Natural killer cell (primary cell): ENCODE results near the gene SMIM28. TPM values are rescaled to one million over a fixed set of nuclear protein-coding genes. Genes with fewer than 3 reads are reported as not detected.

Experiments
- ATAC-seq, 3 donors: fragments of 150-1000 bp in 2 of 3; fragments of 200-7000 bp in 1 of 3; cut with Tn5 transposase; 1 replicate in 1 of 3; 2 replicates in 2 of 3; pipeline ENCODE4 v1.10.0; 2021; ENCODE audit warnings: mild to moderate bottlenecking in 2 of 3, moderate library complexity in 2 of 3
- DNase-seq, 2 donors: peaks; one replicate each; pipeline versions ENCODE4 v3.0.0 to v3.0.0-alpha.2; 2013 to 2021; ENCODE audit warnings: mixed read lengths in 1 of 2
- H3K27ac ChIP-seq: one replicate; pipeline ENCODE4 v1.5.1; 2013; ENCODE audit warnings: mild to moderate bottlenecking, low read length
- H3K27me3 ChIP-seq: one replicate; pipeline ENCODE4 v1.6.1; 2013; ENCODE audit warnings: low read length; ENCODE audit not compliant: control insufficient read depth, insufficient read depth
- H3K36me3 ChIP-seq: one replicate; pipeline ENCODE4 v1.6.1; 2013; ENCODE audit warnings: low read length; ENCODE audit not compliant: control insufficient read depth, insufficient read depth
- H3K4me1 ChIP-seq: one replicate; pipeline ENCODE4 v1.6.1; 2013; ENCODE audit warnings: low read length; ENCODE audit not compliant: control insufficient read depth, insufficient read depth
- H3K4me3 ChIP-seq: one replicate; pipeline ENCODE4 v1.5.1; 2013; ENCODE audit warnings: low read length
- H3K9me3 ChIP-seq: one replicate; pipeline ENCODE4 v1.6.1; 2013; ENCODE audit warnings: low read length; ENCODE audit not compliant: control insufficient read depth, insufficient read depth
- H3K27ac Mint-ChIP-seq, 2 donors: one replicate each; pipeline ENCODE4 v1.8.0; 2022; ENCODE audit warnings: mild to moderate bottlenecking in 2 of 2, mixed read lengths in 2 of 2, moderate library complexity in 1 of 2
- H3K27me3 Mint-ChIP-seq, 2 donors: one replicate each; pipeline ENCODE4 v1.8.0; 2022; ENCODE audit warnings: low read depth in 2 of 2, mixed read lengths in 2 of 2
- H3K36me3 Mint-ChIP-seq: one replicate; pipeline ENCODE4 v1.8.0; 2022; ENCODE audit warnings: mixed read lengths
- H3K4me1 Mint-ChIP-seq, 2 donors: one replicate each; pipeline ENCODE4 v1.8.0; 2022; ENCODE audit warnings: mixed read lengths in 2 of 2
- H3K4me3 Mint-ChIP-seq: one replicate; pipeline ENCODE4 v1.8.0; 2022; ENCODE audit warnings: mild to moderate bottlenecking, moderate library complexity, mixed read lengths
- H3K9me3 Mint-ChIP-seq, 2 donors: one replicate each; pipeline ENCODE4 v1.8.0; 2022; ENCODE audit warnings: mixed read lengths in 2 of 2
- CTCF ChIP-seq: fragments of 200-600 bp; IDR thresholded peaks from one replicate; pipeline ENCODE4 v1.8.0; 2022; ENCODE audit warnings: antibody characterized with exemption
- WGBS: methylation state at CpG from one replicate; pipeline ENCODE4 v1.1.7; 2013; ENCODE audit warnings: missing lambda C conversion rate; ENCODE audit not compliant: insufficient coverage; 5-methylcytosine and 5-hydroxymethylcytosine counted together
- intact Hi-C: fragments of 100-400 bp; cut with micrococcal nuclease; formaldehyde crosslinking; loops from one replicate; pipeline ENCODE4 v1.14.2; 2022
- total RNA-seq, 4 donors: library from RNA; stranded (reverse); fragments of 120-200 nt in 1 of 4; gene quantifications; one replicate each; pipeline versions ENCODE4 v1.2.3 to v1.2.4, GENCODE V29; 2013 to 2022

The SMIM28 gene
- total RNA-seq, 3 donors from 2014 or later (not counting 1 experiment from before 2014, with no cell fraction given) = not detected

GRCh38 chr6:138415125-138415524, 37.4 kb downstream of the SMIM28 start:
- no peaks in the 10 kb centered on the region for H3K36me3 Mint-ChIP-seq
- ATAC-seq = no peak
- H3K27ac Mint-ChIP-seq = no peak overlapping the region
- no peaks in the 10 kb centered on the region for H3K9me3 ChIP-seq
- DNase-seq = no peak
- TF ChIP-seq CTCF = no peak
- intact Hi-C loops = no loop called here
- 97% methylated on average over 5 of the region's 5 CpGs for WGBS
- H3K4me3 ChIP-seq = no peak overlapping the region
- H3K4me1 ChIP-seq = no peaks in the 10 kb centered on the region
- peaks cover 40% of the 10 kb centered on the region for H3K36me3 ChIP-seq
- no peaks in the 10 kb centered on the region for H3K27me3 Mint-ChIP-seq
- H3K4me1 Mint-ChIP-seq = no peaks in the 10 kb centered on the region
- no peak overlapping the region for H3K4me3 Mint-ChIP-seq
- no peaks in the 10 kb centered on the region for H3K9me3 Mint-ChIP-seq
- no peaks in the 10 kb centered on the region for H3K27me3 ChIP-seq
- no peak overlapping the region for H3K27ac ChIP-seq

- no peak overlapping the region for H3K27ac Mint-ChIP-seq
- ATAC-seq = no peak
- H3K9me3 Mint-ChIP-seq = no peaks in the 10 kb centered on the region
- H3K27ac ChIP-seq = no peak overlapping the region
- H3K4me3 Mint-ChIP-seq = no peak overlapping the region
- no peaks in the 10 kb centered on the region for H3K36me3 Mint-ChIP-seq
- intact Hi-C loops = no loop called here
- H3K27me3 ChIP-seq = no peaks in the 10 kb centered on the region
- no peak for TF ChIP-seq CTCF
- H3K4me3 ChIP-seq = no peak overlapping the region
- WGBS = 97% methylated on average over 4 of the region's 4 CpGs
- H3K27me3 Mint-ChIP-seq = no peaks in the 10 kb centered on the region
- H3K4me1 ChIP-seq = no peaks in the 10 kb centered on the region
- H3K36me3 ChIP-seq = peaks cover 34% of the 10 kb centered on the region
- no peak for DNase-seq
- no peaks in the 10 kb centered on the region for H3K9me3 ChIP-seq
- no peaks in the 10 kb centered on the region for H3K4me1 Mint-ChIP-seq
Observed at GRCh38 chr6:138416206-138416605, 38.5 kb downstream of the SMIM28 start.

GRCh38 chr6:138417493-138418117, 39.9 kb downstream of the SMIM28 start:
- no peak overlapping the region for H3K27ac Mint-ChIP-seq
- H3K4me3 Mint-ChIP-seq = no peak overlapping the region
- Histone ChIP-seq H3K27ac (no peak overlapping the region), H3K9me3 (no peaks in the 10 kb centered on the region), H3K4me1 (no peaks in the 10 kb centered on the region), H3K27me3 (no peaks in the 10 kb centered on the region), H3K36me3 (peaks cover 25% of the 10 kb centered on the region), H3K4me3 (no peak overlapping the region)
- WGBS = 94% methylated on average over 3 of the region's 3 CpGs
- H3K9me3 Mint-ChIP-seq = no peaks in the 10 kb centered on the region
- intact Hi-C loops = no loop called here
- no peaks in the 10 kb centered on the region for H3K4me1 Mint-ChIP-seq
- no peak for TF ChIP-seq CTCF
- DNase-seq (no peak), ATAC-seq (no peak)
- no peaks in the 10 kb centered on the region for H3K36me3 Mint-ChIP-seq
- H3K27me3 Mint-ChIP-seq = no peaks in the 10 kb centered on the region

- Mint-ChIP-seq H3K36me3 (no peaks in the 10 kb centered on the region), H3K4me1 (peaks cover 0 to 2% of the 10 kb centered on the region in 2 donors), H3K27ac (no peak overlapping the region), H3K27me3 (no peaks in the 10 kb centered on the region), H3K9me3 (no peaks in the 10 kb centered on the region), H3K4me3 (no peak overlapping the region)
- Histone ChIP-seq H3K36me3 (peaks cover 19% of the 10 kb centered on the region), H3K4me3 (no peak overlapping the region), H3K27me3 (no peaks in the 10 kb centered on the region), H3K9me3 (no peaks in the 10 kb centered on the region), H3K27ac (no peak overlapping the region), H3K4me1 (no peaks in the 10 kb centered on the region)
- intact Hi-C loops = no loop called here
- 99% methylated on average over 3 of the region's 3 CpGs for WGBS
- DNase-seq (no peak), ATAC-seq (no peak)
- no peak for TF ChIP-seq CTCF
Observed at GRCh38 chr6:138418118-138418742, 40.5 kb downstream of the SMIM28 start.
